Activated CD4-positive, alpha-beta T cell treated with anti-CD3 and anti-CD28 coated beads, Interleukin-2, Interleukin-6, amounts not matched to agents 100 ng/mL and 50 ng/mL, durations not matched to agents 16 hours and 8 hours (primary cell): ENCODE measurements around the gene APOL4.
A peak's percentile ranks its signal among the peaks of the same experiment; 100 is the strongest.
"Not testable (repeated sequence)": the region's sequence is repeated elsewhere in the genome, so short reads cannot be mapped to it uniquely, and the experiment has no call there.

Source experiments
- DNase-seq: peaks from one replicate; pipeline ENCODE4 v3.0.0-alpha.2; 2020

The APOL4 gene, protein sequence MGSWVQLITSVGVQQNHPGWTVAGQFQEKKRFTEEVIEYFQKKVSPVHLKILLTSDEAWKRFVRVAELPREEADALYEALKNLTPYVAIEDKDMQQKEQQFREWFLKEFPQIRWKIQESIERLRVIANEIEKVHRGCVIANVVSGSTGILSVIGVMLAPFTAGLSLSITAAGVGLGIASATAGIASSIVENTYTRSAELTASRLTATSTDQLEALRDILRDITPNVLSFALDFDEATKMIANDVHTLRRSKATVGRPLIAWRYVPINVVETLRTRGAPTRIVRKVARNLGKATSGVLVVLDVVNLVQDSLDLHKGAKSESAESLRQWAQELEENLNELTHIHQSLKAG

DNA sequence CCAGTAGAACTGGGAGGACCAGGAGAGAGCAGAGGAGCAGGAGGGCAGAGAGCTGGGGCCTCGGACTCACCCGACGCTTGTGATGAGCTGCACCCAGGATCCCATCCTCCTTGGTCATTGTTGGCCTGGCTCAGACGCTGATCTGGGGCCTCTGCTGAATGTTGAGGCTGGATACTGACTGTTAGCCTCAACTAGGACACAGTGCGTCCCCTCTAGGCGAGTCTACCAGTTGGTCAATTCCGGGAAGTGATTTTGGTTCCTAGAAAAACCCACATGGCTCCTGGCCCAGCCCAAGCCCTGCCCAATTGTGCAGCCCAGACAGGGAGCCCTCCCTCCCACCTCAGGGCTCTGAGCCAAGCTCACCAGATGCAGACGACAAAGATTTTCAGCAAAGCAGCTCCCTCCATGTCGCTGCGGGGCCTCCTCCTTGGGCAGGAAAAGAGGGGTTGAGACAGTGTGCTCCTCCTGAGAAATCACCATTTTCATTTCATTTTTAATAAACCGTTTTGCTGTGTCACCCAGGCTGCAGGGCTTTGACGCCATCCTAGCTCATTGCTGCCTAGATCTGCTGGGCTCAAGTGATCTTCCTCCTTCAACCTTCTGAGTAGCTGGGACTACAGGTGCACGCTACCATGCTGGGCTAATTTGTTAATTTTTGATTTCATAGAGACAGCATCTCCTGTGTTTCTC, at the start of gene APOL4:
Gene APOL4 (minus strand): TSS at position 180 of the 690 bp plus-strand sequence. CDS start 75 bp downstream, at position 105.
- no peak for DNase-seq

DNA sequence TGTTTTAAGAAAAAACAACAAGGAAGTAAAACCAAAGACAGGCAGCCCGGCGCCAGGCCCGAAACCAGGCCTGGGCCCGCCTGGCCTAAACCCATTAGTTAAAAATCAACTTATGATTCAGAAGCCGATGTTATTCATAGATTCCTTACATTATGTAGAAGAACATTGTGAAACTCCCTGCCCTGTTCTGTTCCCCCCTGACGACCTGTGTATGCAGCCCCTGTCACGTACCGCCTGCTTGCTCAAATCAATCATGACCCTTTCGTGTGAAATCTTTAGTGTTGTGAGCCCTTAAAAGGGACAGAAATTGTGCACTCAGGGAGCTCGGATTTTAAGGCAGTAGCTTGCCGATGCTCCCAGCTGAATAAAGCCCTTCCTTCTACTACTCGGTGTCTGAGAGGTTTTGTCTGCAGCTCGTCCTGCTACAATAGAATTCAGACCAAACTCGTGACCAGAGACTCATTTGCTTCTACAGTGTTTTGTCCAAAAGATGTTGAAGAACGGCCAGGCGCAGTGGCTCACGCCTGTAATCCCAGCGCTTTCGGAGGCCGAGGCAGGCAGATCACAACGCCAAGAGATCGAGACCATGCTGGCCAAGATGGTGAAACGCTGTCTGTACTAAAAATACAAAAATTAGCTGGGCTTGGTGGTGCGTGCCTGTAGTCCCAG, 48.8 kb upstream of the APOL4 start:
- not testable (repeated sequence) for DNase-seq

DNA sequence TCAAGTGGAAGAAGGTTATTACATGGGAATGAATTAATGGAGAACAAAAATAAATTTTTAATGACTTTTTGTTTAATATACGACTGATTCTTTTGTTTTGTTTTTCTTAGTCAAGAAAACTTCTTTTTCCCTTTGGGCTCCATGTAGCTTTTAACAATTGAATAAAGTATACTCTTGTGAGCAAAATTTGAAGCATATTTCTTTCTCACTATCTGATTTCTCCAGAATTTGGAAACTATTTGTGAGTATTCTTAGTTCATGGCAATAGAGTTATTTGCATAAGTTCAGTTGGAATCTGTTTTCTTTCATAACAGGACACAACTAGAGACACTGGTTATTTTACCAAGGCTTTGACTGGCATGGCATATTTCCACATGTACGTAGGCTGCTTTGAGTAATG, 47.6 kb upstream of the APOL4 start:
- DNase-seq, result no peak

DNA sequence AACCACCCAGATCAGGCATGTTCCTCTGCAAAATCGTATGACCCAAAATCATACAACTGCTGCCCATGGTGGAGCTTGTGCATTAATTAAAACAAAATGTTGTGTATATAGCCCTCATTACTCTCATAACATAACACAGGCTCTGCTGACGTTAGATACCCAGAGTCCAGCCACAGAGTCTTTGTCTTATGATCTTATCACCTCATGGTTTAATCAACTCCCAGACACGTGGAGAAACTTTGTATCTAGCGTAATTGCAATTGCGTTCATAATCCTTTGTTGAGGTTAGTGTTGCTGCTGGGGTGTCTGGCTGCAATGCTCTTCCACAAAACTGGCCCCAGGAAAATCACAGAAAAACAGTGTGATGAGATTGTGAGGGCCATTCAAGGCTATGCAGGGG, 46.3 kb upstream of the APOL4 start:
- no peak for DNase-seq

DNA sequence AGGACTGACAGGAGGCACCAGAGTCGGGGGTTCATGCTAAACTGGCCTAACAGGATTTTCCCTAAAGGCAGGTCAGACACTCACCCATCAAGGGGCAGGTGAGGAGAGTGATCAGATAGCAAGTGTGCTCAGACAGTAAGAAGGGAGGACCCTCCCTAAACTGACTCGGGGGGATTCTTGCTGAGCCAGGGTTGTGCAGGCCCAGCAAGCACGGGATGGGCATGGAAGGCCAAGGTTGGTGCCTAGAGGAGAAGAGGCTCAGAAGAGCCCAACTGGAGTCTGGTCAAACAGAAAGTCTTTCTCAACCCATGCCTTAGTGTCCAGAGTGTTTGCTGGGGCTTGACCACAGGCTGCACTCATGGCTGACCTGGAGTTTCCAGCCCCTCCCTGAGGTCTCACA, 45.1 kb upstream of the APOL4 start:
- no peak for DNase-seq

DNA sequence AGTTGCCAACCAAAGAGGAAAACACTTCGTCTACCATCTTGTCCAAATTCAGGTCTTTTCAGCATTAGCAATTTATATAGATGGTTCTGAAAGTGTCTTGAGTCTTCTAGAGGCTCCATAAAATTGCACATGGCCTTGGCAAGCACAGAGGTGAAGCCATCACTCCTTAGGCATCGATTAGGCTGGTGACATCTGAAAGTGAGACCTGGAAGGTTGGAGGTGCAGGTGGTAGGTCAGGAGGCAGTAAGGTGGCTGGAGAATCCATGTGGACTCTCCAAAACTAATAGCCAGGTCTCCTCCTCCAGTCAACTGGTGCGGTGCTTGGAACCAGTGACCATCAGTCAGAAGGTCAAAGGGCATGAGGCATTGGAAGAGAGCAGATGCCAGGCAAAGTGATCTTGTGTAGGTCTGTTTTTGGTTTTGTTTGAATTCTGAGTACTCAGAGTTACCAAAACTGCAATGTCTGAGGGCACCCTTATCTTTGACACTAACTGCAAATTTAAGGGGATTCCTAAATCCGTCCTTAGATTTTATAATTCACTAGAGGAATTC, 44.3 kb upstream of the APOL4 start:
- DNase-seq, result no peak

DNA sequence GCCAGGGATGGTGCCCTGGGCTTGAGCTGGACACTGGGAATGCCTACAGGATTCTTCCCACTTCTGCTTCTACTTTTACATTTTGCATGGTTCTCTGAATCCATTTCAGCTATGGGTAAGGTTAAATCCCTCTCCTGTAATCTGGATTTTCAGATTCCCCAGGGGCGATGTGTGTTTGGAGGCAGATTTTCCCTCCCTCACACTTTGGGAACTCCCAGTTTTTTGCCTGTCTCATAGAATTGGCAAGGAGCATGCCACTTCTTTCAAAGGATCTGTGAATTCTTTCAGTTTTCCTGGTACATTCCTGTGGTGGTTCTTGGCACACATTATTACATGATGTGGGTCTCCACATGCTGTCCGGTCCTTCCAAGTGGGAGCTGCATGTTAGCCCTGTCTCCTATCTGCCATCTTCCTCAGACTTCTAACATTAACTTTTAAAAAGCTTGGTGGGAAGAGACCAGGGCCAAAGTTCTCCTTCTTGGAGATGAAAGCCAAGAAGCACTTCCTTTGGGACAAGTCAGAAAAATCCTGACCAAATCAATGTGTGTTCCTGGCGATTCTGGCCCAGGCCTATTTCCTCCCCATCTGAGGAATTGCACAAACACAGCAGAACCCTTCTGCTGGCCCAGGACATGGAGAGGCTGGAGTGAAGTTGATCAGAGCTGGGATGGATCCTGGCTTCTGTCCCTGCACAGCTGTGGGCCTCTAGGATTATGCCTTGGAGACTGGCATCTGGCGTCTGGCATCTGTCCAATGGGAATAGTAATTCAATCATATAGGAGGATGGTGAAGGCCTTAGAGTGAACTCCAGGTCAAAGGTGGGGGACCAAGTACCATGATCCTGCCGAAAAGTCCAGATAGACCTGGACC, 43.1 kb upstream of the APOL4 start:
- DNase-seq, result no peak

DNA sequence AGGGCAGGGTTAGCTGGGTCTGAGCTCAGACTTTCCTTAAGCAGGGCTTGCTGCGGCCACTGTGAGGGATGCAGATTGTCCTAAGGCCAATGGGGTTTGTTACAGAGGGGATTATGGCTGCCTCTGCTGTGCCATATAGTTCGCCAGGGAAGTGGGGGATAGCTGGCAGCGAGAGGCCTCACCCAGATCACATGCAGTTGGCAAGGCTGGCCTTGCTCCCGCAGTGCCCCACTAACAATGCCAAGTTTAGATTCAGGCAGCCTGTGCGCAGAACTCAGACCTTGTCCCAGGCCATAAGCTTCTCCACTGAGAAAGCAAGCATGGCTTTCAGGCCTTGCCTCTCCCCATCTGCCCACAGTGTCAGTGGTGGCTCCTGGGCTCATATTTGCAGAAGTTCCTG, 42.4 kb upstream of the APOL4 start:
- DNase-seq, result no peak

DNA sequence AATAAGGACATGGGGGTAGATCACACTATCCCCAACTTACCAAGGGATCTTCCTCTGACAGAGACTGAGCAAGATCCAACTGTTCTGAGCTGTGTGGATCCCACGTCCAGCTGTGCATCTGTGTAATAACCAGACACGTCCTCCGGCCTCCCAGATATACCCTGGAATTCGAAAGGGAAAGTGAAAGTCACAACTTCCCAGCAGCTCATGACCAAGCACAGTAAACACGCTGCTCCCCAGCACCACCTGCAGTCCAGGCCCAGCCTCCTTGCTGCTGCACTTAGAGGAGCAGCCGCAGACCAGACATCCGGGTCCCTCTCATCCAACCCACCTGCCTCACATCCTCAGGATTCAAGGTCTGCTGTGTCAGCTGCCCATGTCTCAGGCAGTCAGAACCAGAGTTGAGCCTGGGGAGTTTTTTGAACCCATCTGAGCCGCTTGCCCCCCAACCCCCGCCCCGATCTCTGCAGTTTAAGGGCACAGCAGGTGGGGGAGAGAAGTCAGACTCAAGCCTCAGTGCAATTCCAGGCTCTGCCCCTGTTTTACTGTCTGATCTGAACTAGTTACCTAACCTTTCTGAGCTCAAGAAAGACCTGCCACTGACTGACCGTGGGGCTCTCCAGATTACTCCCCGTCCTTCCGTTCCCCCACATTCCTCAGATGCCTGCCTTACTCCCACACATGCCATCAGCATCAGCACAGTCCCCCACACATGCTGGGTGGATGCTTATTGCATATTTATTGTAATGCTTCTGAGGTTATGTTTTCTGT, 38.0 kb upstream of the APOL4 start, which contains the start of gene APOL2:
Gene APOL2 (minus strand): TSS at position 127 of the 771 bp plus-strand sequence. CDS start 6,365 bp downstream, outside the sequence.
- DNase-seq, result peak; percentile 93

DNA sequence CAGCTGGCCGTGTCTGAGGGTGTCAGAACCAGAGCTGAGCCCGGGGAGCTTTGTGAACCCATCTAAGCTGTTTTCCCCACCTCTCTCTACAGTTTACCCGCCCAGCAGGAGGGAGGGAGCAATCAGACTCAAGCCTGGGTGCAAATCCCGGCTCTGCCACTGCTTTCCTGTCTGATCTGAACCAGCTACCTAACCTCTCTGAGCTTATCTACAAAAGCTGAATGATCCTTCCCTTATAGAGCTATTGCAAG, 37.5 kb upstream of the APOL4 start:
- peak; percentile 20 for DNase-seq

DNA sequence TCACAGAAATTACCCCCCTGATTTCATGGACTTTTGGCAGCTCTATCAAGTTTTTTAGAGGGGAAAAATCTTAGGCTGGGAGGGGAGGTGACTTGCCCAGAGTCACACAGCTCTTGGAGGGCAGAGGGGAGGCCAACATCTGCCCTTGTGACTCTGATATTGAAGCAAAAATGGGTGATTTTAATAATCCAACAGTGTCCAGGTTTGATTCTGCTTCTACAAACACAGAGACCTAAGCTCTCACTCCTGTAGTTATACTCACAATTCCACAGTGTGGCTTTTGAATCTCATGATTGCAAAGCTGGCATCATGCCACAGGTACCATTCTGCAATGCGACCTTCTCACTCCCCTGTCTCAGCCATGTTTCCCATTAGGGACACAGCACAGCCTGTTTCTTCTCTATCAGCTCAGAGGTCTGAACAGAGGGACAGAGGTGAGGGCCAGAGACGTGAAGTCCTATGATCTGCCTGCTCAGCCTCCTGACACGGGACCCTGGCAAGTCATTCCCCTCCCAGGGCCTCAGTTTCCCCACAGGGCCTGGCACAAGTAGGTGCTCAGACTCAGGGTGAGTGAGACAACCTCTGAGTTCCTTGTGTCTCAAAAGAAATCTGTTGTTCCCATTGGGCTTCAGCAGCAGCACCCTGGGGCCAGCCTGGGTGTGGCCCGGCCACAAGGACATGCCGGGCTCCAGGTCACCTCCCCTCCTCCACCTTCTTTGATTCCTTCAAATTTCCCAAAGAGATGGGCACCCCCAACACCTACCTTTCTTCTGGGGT, 37.0 kb upstream of the APOL4 start:
- no peak for DNase-seq

DNA sequence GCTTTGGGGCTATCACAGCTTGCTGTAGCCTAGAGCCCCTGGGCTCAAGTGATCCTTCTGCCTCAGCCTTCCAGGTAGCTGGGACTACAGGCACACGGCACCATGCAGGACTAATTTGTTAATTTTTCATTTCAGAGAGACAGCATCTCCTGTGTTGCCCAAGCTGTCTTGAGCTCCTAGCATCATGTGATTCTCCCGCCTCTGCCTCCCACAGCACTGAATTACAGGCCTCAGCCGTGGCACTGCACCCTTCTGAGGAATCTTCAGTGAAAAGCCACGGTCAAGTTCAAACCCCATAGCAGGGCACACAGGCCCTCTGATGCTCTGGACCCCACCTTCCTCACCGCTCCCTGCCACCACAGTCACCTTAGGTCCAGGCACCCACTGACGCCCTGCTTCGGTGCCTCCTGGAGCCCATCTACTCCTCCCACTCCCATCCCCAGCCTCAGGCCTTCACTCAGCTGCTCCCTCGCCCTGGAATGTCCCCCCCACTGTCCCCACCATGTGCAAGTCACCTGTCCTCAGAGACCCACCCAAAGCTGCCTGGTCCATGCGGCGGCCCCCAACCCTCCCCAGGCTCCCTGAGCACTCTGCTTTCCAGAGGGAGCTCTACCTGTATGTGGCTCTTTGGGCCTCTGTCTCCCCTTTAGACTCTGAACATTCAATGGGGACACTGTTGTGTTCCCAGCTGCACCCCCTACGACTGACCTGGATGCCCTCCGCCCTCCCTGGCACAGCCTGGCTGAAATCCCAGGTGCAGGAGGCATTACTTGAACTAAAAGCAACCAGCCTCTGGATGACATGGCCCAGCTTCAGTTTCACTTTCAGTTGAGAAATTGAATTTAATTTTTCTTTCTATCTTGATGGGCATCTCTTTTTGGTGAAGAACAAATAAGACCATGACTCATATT, 36.1 kb upstream of the APOL4 start:
- DNase-seq, result peak; percentile 55

DNA sequence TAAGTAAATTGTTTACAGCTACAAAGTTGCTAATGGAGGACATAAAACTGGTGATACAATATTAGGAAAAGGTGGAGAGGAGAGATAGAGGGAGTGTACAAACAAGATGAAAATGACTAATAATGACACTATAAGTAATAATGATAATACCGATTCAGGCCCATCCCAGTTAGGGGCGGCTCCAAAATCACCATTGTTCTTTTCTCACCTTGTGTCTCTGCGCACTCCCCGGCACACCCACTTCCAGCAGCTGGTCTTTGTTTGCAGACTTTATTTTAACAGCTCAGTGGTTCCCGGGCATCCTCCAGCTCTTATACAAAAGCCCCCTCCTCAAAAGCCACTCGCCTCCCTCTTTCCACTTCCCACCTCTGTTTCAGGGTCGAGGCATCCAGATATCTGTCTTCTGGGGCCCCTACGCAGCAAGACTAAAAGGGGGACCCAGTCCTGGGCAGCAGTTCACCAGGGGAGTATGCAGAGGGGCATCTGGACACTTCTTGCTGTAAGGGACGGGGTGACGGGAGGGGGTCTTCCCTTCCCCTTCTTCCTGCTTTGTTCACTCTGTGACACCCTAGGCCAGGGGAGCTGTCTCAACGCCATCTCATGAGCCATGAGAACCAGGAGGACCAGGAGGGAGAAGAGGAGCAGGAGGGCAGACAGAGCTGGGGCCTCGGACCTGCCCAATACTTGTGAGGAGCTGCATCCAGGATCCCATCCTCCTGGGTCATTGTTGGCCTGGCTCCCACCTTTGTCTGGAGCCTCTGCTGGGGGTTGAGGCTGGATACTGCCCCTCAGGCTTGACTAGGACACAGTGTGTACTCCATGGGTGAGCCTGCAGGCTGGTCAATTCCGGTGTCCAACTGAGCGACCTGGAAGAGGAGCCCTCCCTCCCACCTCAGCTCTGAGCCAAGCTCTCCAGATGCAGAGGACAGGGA, 35.0 kb upstream of the APOL4 start:
- no peak for DNase-seq

DNA sequence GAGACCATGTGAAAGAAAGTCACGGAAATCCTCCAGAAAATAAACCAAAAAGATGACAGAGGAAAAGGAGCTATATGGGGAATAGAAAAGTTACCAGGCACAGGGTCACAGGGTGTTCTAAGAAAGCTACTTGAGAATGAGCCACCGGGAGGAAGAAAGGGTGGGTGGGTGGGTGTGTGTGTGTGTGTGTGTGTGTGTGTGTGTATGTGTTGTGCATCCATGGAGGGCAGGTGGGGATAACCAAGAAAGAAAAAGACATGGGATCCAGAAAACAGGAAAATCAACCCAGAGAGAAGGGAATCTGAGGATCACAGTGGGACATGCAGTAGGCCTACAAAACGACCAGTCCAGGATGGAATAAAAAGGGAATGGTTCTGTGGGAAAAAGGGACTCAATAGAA, 34.0 kb upstream of the APOL4 start:
- no peak for DNase-seq

DNA sequence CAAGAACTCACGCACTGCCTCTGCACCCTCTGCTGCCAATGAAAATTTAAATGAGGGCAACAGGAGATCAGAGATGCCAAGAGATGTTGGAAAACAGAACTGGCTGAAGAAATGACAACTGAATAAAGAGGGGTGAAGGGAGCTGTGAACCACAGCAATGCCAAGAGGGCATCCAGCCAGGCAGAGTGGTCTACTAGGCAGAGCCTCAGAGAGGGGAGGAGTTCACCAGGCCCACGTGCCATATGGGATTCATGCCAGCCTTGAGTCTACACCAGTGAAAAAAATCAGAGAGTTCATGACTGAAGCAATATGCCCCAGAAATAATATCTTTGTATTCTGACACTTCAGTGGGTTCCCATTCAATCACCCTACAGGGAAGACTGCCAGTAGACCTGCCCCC, 33.3 kb upstream of the APOL4 start:
- DNase-seq, result no peak

DNA sequence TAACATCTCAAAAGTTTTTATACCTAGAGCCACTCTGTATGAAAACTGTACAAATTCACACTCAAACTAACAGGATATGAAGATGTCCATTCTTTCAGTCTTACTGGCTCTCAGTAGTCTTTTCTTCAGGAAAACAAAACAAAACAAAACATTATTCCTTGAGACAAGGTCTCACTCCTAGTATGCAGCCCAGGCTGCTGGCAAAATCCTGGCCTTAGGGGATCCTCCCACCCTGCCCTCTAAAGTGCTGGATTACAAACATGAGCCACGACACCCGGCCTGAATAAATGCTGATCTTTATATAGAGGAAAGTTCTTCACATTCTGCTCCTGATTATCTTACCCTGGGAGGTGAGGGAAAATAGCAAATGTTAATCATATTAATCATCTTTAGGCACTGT, 32.6 kb upstream of the APOL4 start:
- DNase-seq, result no peak

DNA sequence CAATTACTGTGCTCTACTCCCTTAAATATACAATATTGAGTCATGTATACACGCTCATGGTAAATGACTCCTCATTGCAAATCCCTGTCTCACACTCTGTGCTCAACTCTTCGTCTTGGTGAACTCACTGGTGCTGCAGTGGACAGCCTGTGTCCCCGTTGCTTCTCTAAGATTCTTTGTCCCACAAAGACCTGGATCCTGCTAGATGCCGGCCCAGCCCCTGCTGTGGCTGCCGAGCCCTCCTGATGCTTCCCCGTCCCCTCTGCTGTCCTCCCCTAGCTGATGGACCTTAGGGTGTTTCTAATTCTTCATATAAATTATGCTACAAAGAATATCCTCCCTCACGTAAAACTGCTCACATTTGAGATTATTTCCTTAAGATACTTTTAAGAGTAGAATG, 32.2 kb upstream of the APOL4 start:
- DNase-seq, result no peak

DNA sequence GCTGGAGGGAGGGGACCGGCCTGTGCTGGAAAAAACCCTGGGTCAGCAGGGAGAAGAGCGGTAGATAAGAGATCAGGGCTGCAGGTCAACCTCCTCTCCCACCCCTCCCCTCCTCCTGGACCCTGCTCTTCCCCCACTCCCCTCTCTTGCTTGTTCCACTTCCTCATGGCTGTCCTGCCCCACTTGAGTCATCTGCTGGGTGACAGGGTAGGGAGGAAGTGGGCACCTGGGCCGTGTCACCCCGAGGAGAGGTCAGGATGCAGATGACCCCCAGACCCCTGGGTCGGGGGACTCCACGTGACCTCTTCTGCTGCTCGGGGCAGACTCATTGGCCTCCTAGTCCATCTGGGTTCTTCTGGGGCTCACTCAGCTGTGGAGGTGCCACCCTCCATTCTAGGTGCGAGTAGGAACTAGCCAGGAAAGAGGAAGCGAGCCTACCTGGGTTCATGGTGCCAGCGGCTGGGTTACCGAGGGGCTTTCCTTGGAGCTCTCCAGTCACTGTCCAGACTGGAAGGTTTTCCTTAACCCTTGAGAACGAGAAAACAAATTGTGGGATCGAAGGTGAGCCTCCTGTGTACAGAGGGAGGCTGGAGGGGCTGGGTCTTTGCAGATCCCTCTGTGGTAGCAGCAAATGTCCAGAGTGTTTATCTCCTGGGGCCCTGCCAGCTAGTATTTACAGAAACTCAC, 31.2 kb upstream of the APOL4 start:
- no peak for DNase-seq
